PC-9 (cell line): ENCODE results near the gene PVALB.

Experiments used
- CTCF ChIP-seq: fragments of 200-600 bp; sonication (generic); conservative IDR thresholded peaks from 2 replicates; pipeline ENCODE4 v1.6.1; 2017; ENCODE audit warnings: mixed run types, antibody characterized with exemption, mild to moderate bottlenecking, moderate library complexity
- EZH2 ChIP-seq: fragments of 200-600 bp; sonication (generic); IDR thresholded peaks from 2 replicates; pipeline ENCODE4 v1.8.0; 2017; ENCODE audit warnings: antibody characterized with exemption, low read depth

DNA sequence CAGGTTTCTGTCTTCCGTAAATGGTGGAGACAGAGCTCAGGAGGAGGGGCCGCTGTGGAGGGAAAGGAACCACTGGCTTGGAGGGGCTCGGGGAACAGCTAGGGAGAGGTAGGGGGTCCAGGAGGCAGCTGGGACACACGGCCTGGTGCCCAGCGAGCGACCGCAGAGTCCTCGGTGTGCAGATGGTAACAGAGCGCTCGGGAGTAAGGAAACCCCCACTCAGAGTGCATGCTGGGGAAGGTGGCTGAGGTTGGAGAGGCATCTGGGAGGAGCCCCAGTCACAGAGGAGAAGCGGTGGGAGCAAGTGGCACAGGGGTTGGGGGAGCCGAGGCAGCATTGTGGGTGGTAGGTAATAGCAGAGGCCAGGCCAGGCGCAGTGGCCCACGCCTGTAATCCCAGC lies 33.2 kb upstream of the PVALB start:
- TF ChIP-seq CTCF (no peak), EZH2 (no peak)
